ENCODE data around the gene FNBP1.

- TF ChIP-seq CTCF (conservative IDR thresholded peaks at IDR 0.05; ENCODE audit: low read depth in 2 of 2): no peak
- no peak for TF ChIP-seq JUNB (IDR thresholded peaks at IDR 0.05; ENCODE audit: unreplicated experiment)
- TF ChIP-seq POLR2AphosphoS5 (IDR thresholded peaks at IDR 0.05; ENCODE audit: low read depth): no peak
- no peak for TF ChIP-seq CREB1 (CRISPR knock-in tag; IDR thresholded peaks at IDR 0.05; ENCODE audit: low read depth)
- no peak for TF ChIP-seq EZH2phosphoT487 (IDR thresholded peaks at IDR 0.05; ENCODE audit: unreplicated experiment)
- TF ChIP-seq REST (IDR thresholded peaks at IDR 0.05; ENCODE audit: unreplicated experiment): no peak
- TF ChIP-seq EZH2 (IDR thresholded peaks at IDR 0.05; ENCODE audit: low read depth, unreplicated experiment): no peak
- TF ChIP-seq ETS1 (IDR thresholded peaks at IDR 0.05): no peak
- TF ChIP-seq ZNF462 (CRISPR knock-in tag; IDR thresholded peaks at IDR 0.05): no peak
- no peak for TF ChIP-seq ZNF114 (CRISPR knock-in tag; IDR thresholded peaks at IDR 0.05)
- no peak for TF ChIP-seq NANOG (IDR thresholded peaks at IDR 0.05; ENCODE audit: borderline replicate concordance)
Observed at GRCh38 chr9:129981180-129981907, 61.6 kb downstream of the FNBP1 start.
